ENCODE measurements around the gene NUMA1.

NUMA1 gene

DNA sequence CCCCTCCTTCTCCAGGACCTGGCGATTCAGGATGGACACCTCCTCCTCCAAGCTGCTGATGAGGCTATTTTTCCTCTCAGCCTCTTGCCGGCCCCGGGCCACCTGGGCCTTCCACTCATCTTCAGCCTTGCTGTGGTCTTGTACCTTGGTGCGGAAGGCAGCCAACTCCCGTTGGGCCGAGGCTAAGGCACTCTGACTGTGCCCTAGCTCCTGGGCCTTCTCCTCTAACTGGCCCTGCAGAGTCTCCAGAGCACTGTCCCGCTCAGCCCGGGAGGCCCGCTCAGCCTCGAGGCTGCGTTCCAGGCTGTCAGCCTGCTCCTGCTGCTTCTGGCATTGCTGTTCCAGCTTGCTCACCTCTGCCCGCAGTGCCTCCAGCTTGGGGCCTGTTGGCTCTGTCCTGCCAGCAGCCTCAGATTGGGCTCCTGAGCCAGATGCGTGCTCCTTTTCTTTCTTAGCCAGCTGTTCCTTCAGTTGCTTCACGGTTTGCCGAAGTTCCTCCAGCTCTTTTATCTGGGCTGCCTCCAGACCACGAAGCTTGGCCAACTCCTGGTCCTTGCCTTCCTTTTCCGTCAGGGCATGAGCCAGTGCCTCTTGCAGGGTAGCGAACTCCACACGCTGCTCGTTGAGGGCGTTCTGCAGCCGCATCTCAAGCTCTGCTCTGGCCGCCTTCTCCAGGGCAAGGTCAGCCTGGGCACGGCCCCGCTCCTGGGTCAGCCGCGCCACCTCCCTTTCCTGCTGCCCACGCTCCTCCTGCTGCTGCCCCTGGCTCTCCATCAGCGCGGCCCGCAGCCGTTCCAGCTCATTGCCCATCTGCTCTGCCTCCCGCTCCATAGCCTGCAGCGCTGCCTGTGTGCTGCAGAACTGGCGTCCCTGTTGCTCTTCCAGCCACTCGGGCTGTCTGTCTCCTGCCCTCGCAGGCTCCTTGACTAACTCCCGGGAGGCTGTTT, 66.3 kb downstream of the NUMA1 start:
- H3K27me3 Mint-ChIP-seq, result no peaks in the 10 kb centered on the region
- peaks cover 67% of the 10 kb centered on the region for H3K36me3 Mint-ChIP-seq
- no peaks in the 10 kb centered on the region for H3K9me3 Mint-ChIP-seq
- H3K4me3 Mint-ChIP-seq, result no peak overlapping the region
- no peak for DNase-seq
- no peaks in the 10 kb centered on the region for H3K4me1 Mint-ChIP-seq
- H3K27ac Mint-ChIP-seq, result no peak overlapping the region
- CTCF ChIA-PET, result interaction anchor here (0.9 to 5.0 kb wide), 5 partner anchors 11 to 130 kb away, joined by 3 to 32 read pairs (median 3); no protein-coding TSS in a partner anchor

DNA sequence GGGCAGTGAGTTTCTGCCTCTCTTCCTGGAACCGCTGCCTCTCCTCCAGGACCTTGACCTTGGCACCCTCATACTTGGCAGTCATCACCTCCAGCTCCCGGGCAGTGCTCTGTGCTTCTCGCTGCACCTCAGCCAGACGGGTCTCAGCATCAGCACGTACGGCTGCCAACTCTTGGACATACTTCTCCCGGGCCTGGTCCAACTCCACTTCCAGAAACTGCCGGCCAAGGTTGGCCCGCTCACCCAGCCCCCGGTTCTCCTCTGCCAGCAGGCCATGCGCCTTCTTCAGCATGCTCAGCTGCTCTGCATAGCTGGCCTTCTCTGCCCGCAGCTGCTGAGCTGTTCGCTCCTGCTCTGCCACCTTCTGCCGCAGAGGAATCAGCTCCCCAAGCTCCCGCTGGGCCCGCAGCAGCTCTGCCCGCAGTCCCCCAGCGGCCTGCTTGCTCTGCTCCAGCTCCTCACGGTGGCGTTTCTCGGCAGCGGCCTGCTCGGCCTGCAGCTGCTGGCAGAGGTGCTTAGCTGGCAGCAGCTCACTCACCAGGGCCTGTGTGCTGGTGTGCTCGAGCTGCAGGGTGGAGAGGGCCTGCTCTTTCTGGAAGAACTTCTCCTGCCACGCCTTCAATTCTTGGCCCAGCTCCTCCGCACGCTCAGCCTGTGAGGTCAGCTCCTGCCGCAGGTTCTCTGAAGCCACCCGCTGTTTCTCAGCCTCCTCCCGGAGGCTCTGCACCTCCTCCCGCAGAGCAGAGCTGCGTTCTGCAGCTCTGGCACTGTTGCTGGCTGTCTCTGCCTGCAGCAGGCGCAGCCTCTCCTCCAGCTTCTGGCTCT, 67.2 kb downstream of the NUMA1 start:
- CTCF ChIA-PET, result interaction anchor here (1.0 to 5.0 kb wide), 3 partner anchors 12 to 56 kb away, joined by 3 to 32 read pairs (median 4); no protein-coding TSS in a partner anchor
- no peak overlapping the region for H3K4me3 Mint-ChIP-seq
- no peak overlapping the region for H3K27ac Mint-ChIP-seq
- H3K27me3 Mint-ChIP-seq, result no peaks in the 10 kb centered on the region
- peaks cover 66% of the 10 kb centered on the region for H3K36me3 Mint-ChIP-seq
- DNase-seq, result no peak
- no peaks in the 10 kb centered on the region for H3K4me1 Mint-ChIP-seq
- H3K9me3 Mint-ChIP-seq, result no peaks in the 10 kb centered on the region

DNA sequence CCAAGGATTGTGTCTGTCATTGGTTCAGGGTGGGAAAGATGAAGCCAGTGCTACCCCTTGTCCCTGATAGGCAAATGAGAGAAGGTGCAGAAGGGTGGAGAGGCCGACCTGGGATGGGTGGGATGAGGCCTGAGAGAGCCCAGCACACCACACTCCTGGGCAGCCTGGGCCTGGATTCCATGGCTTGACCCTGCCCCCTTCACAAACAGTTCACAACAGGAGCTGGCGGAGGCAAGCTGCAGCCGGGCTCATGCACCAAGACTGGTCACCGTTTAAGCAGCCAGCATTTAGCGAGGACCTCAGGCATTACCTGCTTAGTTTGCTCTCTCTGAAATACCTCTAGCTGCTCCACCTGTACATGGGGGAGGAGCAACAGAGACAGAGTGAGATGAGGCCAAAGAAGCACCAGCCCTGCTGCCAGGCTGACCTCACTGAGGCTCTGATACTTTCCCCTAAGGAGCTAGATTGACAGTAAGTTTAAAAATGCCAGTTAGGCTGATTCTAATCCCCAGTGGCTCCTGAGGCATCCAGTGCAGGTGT, 68.2 kb downstream of the NUMA1 start:
- Mint-ChIP-seq H3K4me1 (no peaks in the 10 kb centered on the region), H3K27ac (no peak overlapping the region), H3K9me3 (no peaks in the 10 kb centered on the region), H3K36me3 (peaks cover 65% of the 10 kb centered on the region), H3K27me3 (no peaks in the 10 kb centered on the region), H3K4me3 (no peak overlapping the region)
- CTCF ChIA-PET, result interaction anchor here (1.4 to 5.0 kb wide), 2 partner anchors 13 to 35 kb away, joined by 4 to 32 read pairs; no protein-coding TSS in a partner anchor
- no peak for DNase-seq

DNA sequence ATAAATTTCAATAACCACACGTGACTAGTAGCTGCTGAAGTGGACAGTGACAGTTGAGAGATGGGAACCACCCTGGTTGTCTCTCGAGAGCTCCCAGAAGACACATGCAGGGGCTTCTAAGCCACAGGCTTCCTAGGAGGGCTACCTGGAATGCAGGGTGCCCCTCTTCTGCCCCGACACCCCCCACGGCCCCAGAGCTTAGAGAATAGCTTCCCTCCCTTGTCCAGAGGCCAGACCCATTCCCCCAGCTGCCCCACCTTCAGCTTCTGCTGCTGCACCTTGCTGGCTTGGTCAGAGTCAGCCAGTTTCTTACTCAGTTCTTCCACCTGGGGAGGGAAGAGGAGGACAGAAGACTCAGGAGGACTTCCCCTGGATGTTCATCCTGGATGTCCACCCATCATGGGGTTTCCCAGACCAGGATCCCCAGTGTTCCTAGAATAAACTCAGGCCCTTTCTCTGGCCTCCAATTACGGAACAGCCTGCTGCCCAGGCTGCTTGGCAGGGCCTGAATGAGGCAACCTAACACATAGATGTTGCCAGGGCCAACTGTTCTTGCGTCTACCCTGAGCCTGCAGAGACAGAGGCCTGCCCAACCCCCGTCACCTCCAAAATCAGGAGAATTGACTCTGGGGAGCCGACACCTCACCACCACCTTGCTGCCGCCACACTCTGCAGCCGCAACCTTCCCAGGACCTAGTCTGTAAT, 69.7 kb downstream of the NUMA1 start:
- CTCF ChIA-PET, result interaction anchor here (1.1 to 1.2 kb wide), 2 partner anchors 15 to 461 kb away, joined by 3 read pairs; no protein-coding TSS in a partner anchor
- no peaks in the 10 kb centered on the region for H3K27me3 Mint-ChIP-seq
- peak overlapping the region; percentile 33 for H3K27ac Mint-ChIP-seq
- H3K36me3 Mint-ChIP-seq, result peaks cover 66% of the 10 kb centered on the region
- H3K4me1 Mint-ChIP-seq, result no peaks in the 10 kb centered on the region
- DNase-seq, result no peak
- no peaks in the 10 kb centered on the region for H3K9me3 Mint-ChIP-seq
- no peak overlapping the region for H3K4me3 Mint-ChIP-seq

DNA sequence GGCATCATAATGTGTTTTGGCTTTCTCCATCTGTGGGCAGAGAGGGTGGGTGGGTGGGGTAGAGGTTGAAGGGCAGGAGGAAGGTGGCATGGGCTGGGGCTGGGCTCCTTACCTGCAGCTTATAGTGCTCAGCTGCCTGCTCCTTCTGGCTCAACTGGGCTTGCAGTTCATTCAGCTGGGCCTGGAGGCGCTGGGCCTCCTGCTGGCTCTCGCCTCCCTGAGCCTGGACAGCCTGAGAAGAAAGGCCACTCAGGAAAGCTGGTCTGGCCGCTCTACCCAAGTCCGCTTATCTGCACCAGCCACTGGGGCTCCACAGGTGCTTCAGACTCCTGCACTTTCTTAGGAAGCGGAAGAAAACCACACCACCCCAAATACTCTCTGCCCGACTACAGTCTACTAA, 71.2 kb downstream of the NUMA1 start:
- CTCF ChIA-PET, result no interaction called here
- Mint-ChIP-seq H3K9me3 (no peaks in the 10 kb centered on the region), H3K4me3 (no peak overlapping the region), H3K27ac (no peak overlapping the region), H3K27me3 (no peaks in the 10 kb centered on the region), H3K36me3 (peaks cover 56% of the 10 kb centered on the region), H3K4me1 (no peaks in the 10 kb centered on the region)
- DNase-seq, result no peak

DNA sequence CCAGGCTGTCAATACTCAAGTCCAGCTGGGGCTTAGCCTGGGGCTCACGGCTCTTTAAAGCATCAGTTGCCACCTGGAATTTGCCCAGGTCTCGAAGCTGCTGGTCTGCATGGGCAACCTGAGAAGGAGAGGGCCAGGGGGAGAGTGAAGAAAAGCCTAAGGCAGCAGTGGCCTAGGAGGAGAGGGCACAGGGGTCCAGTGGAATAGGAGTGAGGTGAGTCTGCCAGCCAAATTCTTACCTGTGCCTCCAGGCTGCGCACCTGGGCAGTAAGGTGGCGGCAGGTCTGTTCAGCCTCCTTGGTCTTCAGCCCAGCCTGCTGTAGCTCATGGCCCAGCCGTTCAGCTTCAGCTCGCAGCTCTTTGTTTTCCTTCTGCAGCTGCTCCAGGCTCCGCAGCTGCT, 71.6 kb downstream of the NUMA1 start:
- H3K4me1 Mint-ChIP-seq, result no peaks in the 10 kb centered on the region
- H3K27ac Mint-ChIP-seq, result no peak overlapping the region
- no peaks in the 10 kb centered on the region for H3K9me3 Mint-ChIP-seq
- H3K36me3 Mint-ChIP-seq, result peaks cover 55% of the 10 kb centered on the region
- CTCF ChIA-PET, result no interaction called here
- DNase-seq, result no peak
- H3K4me3 Mint-ChIP-seq, result no peak overlapping the region
- no peaks in the 10 kb centered on the region for H3K27me3 Mint-ChIP-seq

DNA sequence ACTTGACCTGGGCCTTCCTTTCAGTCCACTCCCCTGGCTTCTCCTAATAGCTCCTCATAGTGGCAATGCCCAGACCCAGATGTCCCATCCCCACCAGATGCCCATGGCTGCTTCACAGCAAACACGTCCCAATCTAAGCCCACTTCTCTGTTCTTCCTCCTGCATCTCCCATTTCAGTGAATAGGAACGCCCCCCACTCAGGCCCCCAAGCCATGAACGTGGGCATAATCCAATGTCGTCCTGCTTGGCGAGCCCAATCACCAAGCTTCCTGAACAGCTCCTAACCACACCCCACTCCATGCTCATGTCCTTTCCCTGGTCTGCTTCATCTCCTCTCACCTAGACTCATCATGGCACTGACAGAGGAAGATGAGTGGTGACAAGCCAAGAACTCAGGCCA, 72.8 kb downstream of the NUMA1 start:
- Mint-ChIP-seq H3K4me1 (no peaks in the 10 kb centered on the region), H3K27me3 (no peaks in the 10 kb centered on the region), H3K36me3 (peaks cover 56% of the 10 kb centered on the region), H3K27ac (no peak overlapping the region), H3K9me3 (no peaks in the 10 kb centered on the region), H3K4me3 (no peak overlapping the region)
- CTCF ChIA-PET, result interaction anchor here (1.0 to 1.2 kb wide), 2 partner anchors 18 to 31 kb away, joined by 3 to 4 read pairs; no protein-coding TSS in a partner anchor
- no peak for DNase-seq

DNA sequence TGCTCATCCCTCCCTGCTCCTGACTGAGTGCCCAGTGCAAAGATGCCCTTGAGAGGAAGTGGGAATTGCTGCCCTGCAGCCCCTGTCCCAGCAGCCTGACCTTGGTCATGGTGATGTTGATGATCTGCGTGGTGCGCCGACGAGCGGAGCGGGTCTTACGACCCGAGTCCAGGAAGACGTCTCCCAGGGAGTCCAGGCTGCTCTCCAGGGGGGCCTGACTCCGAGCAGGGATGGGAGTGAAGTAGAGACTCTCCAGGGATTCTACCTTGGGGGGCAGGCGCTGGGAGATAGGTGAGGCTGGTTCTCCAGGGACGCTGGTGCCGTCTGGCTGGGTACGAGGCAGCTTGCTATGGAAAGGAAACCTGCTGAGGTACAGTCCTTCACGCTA, 73.3 kb downstream of the NUMA1 start:
- CTCF ChIA-PET, result no interaction called here
- no peak overlapping the region for H3K27ac Mint-ChIP-seq
- no peaks in the 10 kb centered on the region for H3K27me3 Mint-ChIP-seq
- DNase-seq, result no peak
- peaks cover under 1% of the 10 kb centered on the region for H3K4me1 Mint-ChIP-seq
- H3K36me3 Mint-ChIP-seq, result peaks cover 58% of the 10 kb centered on the region
- no peak overlapping the region for H3K4me3 Mint-ChIP-seq
- no peaks in the 10 kb centered on the region for H3K9me3 Mint-ChIP-seq

DNA sequence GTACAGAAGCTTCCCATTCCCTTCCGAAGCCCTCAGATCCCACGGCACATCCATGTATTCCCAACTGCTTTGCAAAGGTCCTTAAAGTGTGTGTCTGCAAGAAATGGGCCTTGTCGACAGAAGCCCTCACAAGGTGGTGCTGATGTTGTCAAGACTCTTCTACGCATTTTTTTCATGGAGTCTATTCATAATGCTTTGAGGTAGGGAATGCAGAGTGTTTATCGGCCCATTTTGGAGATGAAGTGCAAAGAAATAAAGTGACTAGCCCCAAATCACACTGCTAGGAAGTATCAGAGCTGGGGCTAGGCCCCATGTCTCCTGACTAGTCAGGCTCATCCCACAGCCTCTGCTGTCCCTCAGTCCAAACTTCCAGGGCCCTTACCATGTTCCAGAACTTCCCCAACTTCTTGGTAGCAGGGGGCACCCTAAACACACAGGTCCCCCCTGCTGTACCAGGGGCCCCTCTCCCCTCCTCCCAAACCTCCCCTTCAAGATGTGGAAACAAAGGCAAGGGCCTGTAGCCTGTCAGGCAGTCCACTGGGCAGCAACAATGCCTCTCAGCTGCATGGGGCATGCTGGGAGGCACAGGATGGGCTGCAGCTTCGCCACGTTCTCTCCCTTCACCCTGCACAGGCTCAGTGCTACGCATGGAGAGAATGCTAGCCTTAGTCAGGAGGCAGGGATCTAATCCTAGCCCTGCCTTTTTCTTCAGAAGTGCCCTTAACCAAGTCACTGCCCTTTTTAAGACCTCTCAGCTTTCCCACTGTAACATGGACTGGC, 73.8 kb downstream of the NUMA1 start:
- no peak for DNase-seq
- Mint-ChIP-seq H3K36me3 (peaks cover 64% of the 10 kb centered on the region), H3K27me3 (no peaks in the 10 kb centered on the region), H3K9me3 (no peaks in the 10 kb centered on the region), H3K27ac (no peak overlapping the region), H3K4me1 (peaks cover 4% of the 10 kb centered on the region), H3K4me3 (no peak overlapping the region)
- CTCF ChIA-PET, result interaction anchor here (0.6 to 2.0 kb wide), 4 partner anchors 19 to 59 kb away, joined by 3 to 6 read pairs (median 4); no protein-coding TSS in a partner anchor

DNA sequence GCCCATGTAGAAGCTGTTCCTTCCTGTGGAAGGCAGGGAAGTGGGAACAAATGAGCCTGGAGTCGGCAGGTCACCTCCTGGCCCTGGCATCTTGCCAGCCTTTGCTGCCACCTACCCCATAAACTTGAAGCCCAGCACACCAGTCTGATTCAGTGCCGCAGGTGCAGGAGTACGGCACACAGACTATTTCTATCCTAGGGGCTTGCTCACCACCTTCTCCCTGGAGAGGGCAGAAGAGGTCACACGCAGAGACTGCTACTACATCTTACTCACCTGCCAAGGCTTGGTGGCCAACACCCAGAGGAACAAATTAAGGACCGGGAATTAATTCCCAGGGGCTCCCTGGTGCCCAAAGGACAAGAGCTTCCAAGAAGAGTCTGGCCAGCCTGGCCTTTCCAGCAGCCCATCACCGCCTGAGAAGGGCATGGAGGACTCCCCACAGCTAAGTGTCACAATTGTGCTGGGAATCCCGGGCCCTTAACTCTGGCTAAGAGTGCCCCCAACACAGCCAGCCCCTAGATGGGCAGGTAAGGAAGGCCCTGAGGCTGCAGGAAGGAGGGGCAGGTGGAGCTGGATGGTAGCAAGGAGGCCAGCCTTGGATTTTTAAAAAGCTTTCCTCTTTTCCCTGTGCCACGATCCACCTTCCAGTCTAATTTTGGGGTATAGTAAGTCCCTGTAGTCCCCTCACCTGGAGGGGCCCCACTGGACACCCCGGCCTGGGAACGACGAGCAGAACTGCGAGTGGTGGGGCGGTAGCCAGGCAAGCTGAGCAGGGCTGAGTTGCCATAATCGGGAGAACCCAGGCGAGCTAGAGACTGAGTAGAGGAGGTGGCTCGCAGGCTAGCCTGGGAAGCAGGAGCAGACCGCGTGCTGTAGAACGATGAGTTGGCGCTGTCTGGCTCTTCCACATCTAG, 74.7 kb downstream of the NUMA1 start:
- Mint-ChIP-seq H3K27me3 (no peaks in the 10 kb centered on the region), H3K4me3 (no peak overlapping the region), H3K36me3 (peaks cover 68% of the 10 kb centered on the region), H3K9me3 (no peaks in the 10 kb centered on the region), H3K27ac (no peak overlapping the region), H3K4me1 (peaks cover 4% of the 10 kb centered on the region)
- CTCF ChIA-PET, result interaction anchor here (0.6 to 2.0 kb wide), 5 partner anchors 9 to 59 kb away, joined by 3 to 6 read pairs (median 3); no protein-coding TSS in a partner anchor
- no peak for DNase-seq

DNA sequence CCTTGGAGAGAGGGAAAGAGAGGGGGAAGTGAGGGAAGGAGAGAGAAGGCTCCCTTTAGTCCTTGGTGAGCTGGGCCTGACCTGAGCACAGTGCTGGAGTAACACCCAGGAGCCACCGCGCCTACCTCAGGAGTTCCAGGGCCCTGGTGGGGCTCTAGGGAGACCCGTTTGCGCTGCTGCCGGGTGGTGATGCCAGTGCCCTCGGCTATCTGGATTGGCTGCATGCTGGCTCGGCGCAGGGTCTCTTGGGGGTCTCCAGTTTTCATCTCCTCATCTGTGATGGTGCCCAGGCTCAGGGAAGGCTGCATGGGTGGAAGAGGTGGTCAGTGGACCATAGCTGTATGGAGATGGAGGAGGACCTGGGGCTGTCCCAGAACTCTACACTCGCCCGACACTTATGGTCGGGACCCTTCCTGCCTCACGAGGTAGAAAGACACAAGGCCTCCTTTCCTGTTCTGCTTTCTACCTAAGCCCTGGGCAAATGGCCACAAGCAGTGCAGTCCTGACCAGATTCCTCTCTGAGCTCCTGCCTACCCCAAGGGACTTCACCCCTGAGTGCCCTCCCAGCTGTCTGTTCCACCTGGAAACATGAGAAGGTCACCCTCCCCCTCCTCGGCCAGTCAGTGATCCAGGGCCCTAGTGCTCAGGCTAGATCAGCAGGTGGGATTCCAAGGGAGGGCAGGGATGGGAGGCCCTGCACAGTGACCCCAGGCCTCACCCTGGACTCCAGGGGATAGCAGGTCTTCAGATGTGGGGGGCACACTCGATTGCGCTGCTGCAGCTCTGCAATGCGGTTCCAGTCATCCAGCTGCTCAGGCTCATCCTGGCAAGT, 75.6 kb downstream of the NUMA1 start:
- no peak for DNase-seq
- Mint-ChIP-seq H3K27ac (no peak overlapping the region), H3K4me1 (peaks cover 9% of the 10 kb centered on the region), H3K9me3 (no peaks in the 10 kb centered on the region), H3K36me3 (peaks cover 68% of the 10 kb centered on the region), H3K27me3 (no peaks in the 10 kb centered on the region), H3K4me3 (no peak overlapping the region)
- CTCF ChIA-PET, result interaction anchor here (1.1 to 2.0 kb wide), 3 partner anchors 8 to 27 kb away, joined by 3 to 6 read pairs (median 4); no protein-coding TSS in a partner anchor
